Liver (tissue), 9 donors: ENCODE results near the gene KCNK3. TPM values are rescaled to one million over a fixed set of nuclear protein-coding genes. Genes with fewer than 3 reads are reported as not detected.

Source experiments
- DNase-seq: peaks from one replicate; pipeline ENCODE4 v3.0.0-alpha.2; 2017; ENCODE audit warnings: low spot score
- H3K27ac ChIP-seq, 2 donors: one replicate each; pipeline ENCODE4 v1.7.0; 2013; ENCODE audit warnings: inconsistent platforms in 2 of 2, low read length in 2 of 2, control low read depth in 1 of 2, low read depth in 1 of 2, mild to moderate bottlenecking in 1 of 2
- H3K27me3 ChIP-seq, 4 donors: one replicate each; pipeline versions ENCODE4 v1.6.1 to v1.7.0; 2013; ENCODE audit warnings: low read length in 3 of 4, inconsistent platforms in 1 of 4, mild to moderate bottlenecking in 1 of 4, moderate library complexity in 1 of 4; ENCODE audit not compliant: control insufficient read depth in 4 of 4, insufficient read depth in 4 of 4
- H3K36me3 ChIP-seq, 4 donors: one replicate each; pipeline versions ENCODE4 v1.6.1 to v1.7.0; 2013; ENCODE audit warnings: low read length in 3 of 4, mild to moderate bottlenecking in 3 of 4, low read depth in 1 of 4, moderate library complexity in 1 of 4; ENCODE audit not compliant: control insufficient read depth in 4 of 4, insufficient read depth in 3 of 4
- H3K4me1 ChIP-seq, 4 donors: one replicate each; pipeline versions ENCODE4 v1.6.1 to v1.7.0; 2013; ENCODE audit warnings: low read length in 3 of 4, mild to moderate bottlenecking in 3 of 4, moderate library complexity in 1 of 4; ENCODE audit not compliant: control insufficient read depth in 4 of 4, insufficient read depth in 4 of 4
- H3K4me3 ChIP-seq, 3 donors: one replicate each; pipeline versions ENCODE4 v1.6.1 to v1.7.0; 2013; ENCODE audit warnings: low read length in 3 of 3, control low read depth in 1 of 3, low read depth in 1 of 3, mild to moderate bottlenecking in 1 of 3
- H3K9ac ChIP-seq, 2 donors: one replicate each; pipeline ENCODE4 v1.7.0; 2013; ENCODE audit warnings: low read length in 2 of 2, mild to moderate bottlenecking in 2 of 2, moderate library complexity in 2 of 2, control low read depth in 1 of 2, low read depth in 1 of 2
- H3K9me3 ChIP-seq, 4 donors: one replicate each; pipeline versions ENCODE4 v1.6.1 to v1.7.0; 2013; ENCODE audit warnings: low read length in 3 of 4; ENCODE audit not compliant: control insufficient read depth in 4 of 4
- ATF3 ChIP-seq: IDR thresholded peaks from 2 replicates; pipeline ENCODE4 v1.6.1; 2016; ENCODE audit warnings: antibody characterized with exemption
- HNF4G ChIP-seq: IDR thresholded peaks from 2 replicates; pipeline ENCODE4 v1.6.1; 2016; ENCODE audit warnings: antibody characterized with exemption
- MAX ChIP-seq: IDR thresholded peaks from 2 replicates; pipeline ENCODE4 v1.6.1; 2016; ENCODE audit warnings: antibody characterized with exemption
- NR2F2 ChIP-seq: IDR thresholded peaks from 2 replicates; pipeline ENCODE4 v1.6.1; 2016; ENCODE audit warnings: antibody characterized with exemption
- RAD21 ChIP-seq, 2 donors: IDR thresholded peaks; 2 replicates each; pipeline ENCODE4 v1.6.1; 2016; ENCODE audit warnings: antibody characterized with exemption in 2 of 2, mild to moderate bottlenecking in 2 of 2
- REST ChIP-seq: IDR thresholded peaks from 2 replicates; pipeline ENCODE4 v1.6.1; 2016; ENCODE audit warnings: antibody characterized with exemption, mild to moderate bottlenecking
- YY1 ChIP-seq: IDR thresholded peaks from 2 replicates; pipeline ENCODE4 v1.6.1; 2016; ENCODE audit warnings: antibody characterized with exemption, mild to moderate bottlenecking
- ZBTB33 ChIP-seq: IDR thresholded peaks from 2 replicates; pipeline ENCODE4 v1.6.1; 2016; ENCODE audit warnings: antibody characterized with exemption
- WGBS: extraction: QIAGEN DNeasy Blood & Tissue Kit; methylation state at CpG from one replicate; pipeline ENCODE4 v1.1.7; 2013; 5-methylcytosine and 5-hydroxymethylcytosine counted together
- polyA plus RNA-seq, 2 donors: library from polyadenylated mRNA; stranded (reverse) in 1 of 2; unstranded in 1 of 2; fragments of 200-250 nt in 1 of 2; fragments of >200 nt in 1 of 2; fragmentation: Nextera tagmentation in 1 of 2; extraction: Ambion mirVana in 1 of 2; gene quantifications; one replicate each; pipeline versions ENCODE4 v1.2.1 to v1.2.3, GENCODE V29; 2013 to 2015
- total RNA-seq, 2 donors: library from RNA; depleted of rRNA; stranded (reverse); fragments of >200 nt; gene quantifications; one replicate each; pipeline ENCODE4 v1.2.3, GENCODE V29; 2014
- donor health status: healthy.
- donor health status: healthy.
- donor health status: healthy.
- donor health status: healthy.
- donor health status: healthy.

KCNK3 gene
- total and polyA plus RNA-seq, 4 donors, result 0.78 to 6.6 (median 2.6) TPM; not detected in 1

- TF ChIP-seq ATF3 (no peak), YY1 (no peak), HNF4G (no peak), RAD21 (IDR thresholded peaks at IDR 0.05) (no peak)
Observed at GRCh38 chr2:26646986-26647672, 45.4 kb upstream of the KCNK3 start (continued).

- DNase-seq, result no peak
- Histone ChIP-seq H3K27ac (no peak overlapping the region), H3K9ac (no peak overlapping the region), H3K4me1 (no peaks in the 10 kb centered on the region), H3K36me3 (no peaks in the 10 kb centered on the region), H3K4me3 (no peak overlapping the region), H3K9me3 (no peaks in the 10 kb centered on the region), H3K27me3 (peaks cover 0 to 15% (median 0%) of the 10 kb centered on the region in 4 donors)
- WGBS, result 81% methylated on average over 3 of the region's 3 CpGs
- TF ChIP-seq REST, result no peak
Observed at GRCh38 chr2:26647981-26648380, 44.5 kb upstream of the KCNK3 start.

- Histone ChIP-seq H3K27ac (no peak overlapping the region), H3K27me3 (peaks cover 0 to 15% (median 0%) of the 10 kb centered on the region in 4 donors), H3K9ac (no peak overlapping the region), H3K36me3 (no peaks in the 10 kb centered on the region), H3K4me3 (no peak overlapping the region), H3K4me1 (no peaks in the 10 kb centered on the region), H3K9me3 (no peaks in the 10 kb centered on the region)
- 65% methylated on average over 6 of the region's 6 CpGs for WGBS
- peak; percentile 16 for DNase-seq
- no peak for TF ChIP-seq ATF3
- TF ChIP-seq HNF4G, result no peak
- no peak for TF ChIP-seq MAX
- no peak for TF ChIP-seq NR2F2
- no peak for TF ChIP-seq ZBTB33
Observed at GRCh38 chr2:26648516-26648915, 44.0 kb upstream of the KCNK3 start.
